Measurements from ENCODE around the gene GABBR2.

DNA sequence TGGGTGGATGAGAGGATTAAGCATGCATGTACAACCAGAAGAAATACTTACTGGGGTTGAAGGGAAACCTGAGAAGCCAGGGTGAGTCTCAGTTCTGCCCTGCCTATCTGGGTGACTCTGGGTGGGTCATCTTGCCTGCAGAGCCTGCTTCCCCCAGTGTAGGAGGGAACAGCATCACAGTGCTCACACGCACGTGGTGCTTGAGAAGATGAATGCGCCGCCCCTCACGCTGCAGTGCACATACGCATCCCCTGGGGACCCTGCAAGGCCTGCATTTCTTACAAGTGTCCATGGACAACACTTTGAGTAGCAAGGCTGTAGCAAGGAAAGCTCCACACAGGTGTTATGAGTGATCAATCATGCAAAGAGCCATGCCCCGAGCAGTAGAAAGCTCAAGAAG is 18.7 kb upstream of the GABBR2 start:
- TF ChIP-seq, protein P1, sequence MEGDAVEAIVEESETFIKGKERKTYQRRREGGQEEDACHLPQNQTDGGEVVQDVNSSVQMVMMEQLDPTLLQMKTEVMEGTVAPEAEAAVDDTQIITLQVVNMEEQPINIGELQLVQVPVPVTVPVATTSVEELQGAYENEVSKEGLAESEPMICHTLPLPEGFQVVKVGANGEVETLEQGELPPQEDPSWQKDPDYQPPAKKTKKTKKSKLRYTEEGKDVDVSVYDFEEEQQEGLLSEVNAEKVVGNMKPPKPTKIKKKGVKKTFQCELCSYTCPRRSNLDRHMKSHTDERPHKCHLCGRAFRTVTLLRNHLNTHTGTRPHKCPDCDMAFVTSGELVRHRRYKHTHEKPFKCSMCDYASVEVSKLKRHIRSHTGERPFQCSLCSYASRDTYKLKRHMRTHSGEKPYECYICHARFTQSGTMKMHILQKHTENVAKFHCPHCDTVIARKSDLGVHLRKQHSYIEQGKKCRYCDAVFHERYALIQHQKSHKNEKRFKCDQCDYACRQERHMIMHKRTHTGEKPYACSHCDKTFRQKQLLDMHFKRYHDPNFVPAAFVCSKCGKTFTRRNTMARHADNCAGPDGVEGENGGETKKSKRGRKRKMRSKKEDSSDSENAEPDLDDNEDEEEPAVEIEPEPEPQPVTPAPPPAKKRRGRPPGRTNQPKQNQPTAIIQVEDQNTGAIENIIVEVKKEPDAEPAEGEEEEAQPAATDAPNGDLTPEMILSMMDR (optimal IDR thresholded peaks at IDR 0.05 in 1 of 3, IDR thresholded peaks at IDR 0.05 in 1 of 3, conservative IDR thresholded peaks at IDR 0.05 in 1 of 3; ENCODE audit: extremely low read depth in 1 of 3, insufficient read depth in 2 of 3, low read length in 3 of 3) = no peak
- no peak for TF ChIP-seq EZH2 (IDR thresholded peaks at IDR 0.05; ENCODE audit: low read length)
